ENCODE measurements around the gene AP3S1.

DNA sequence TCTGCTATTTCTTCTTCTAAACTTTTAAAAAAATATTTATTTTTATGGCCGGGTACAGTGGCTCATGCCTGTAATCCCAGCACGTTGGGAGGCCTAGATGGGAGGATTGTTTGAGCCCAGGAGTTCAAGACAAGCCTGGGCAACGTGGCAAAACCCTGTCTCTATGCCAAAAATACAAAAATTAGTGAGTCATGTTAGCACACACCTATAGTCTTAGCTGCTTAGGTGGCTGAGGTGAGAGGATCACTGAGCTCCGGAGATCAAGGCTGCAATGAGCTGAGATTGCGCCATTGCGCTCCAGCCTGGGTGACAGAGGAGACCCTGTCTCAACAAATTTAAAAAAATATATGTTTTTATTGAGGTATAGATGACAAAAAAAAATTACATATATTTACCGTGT is 5.6 kb downstream of the AP3S1 start:
- TF ChIP-seq, protein P1, sequence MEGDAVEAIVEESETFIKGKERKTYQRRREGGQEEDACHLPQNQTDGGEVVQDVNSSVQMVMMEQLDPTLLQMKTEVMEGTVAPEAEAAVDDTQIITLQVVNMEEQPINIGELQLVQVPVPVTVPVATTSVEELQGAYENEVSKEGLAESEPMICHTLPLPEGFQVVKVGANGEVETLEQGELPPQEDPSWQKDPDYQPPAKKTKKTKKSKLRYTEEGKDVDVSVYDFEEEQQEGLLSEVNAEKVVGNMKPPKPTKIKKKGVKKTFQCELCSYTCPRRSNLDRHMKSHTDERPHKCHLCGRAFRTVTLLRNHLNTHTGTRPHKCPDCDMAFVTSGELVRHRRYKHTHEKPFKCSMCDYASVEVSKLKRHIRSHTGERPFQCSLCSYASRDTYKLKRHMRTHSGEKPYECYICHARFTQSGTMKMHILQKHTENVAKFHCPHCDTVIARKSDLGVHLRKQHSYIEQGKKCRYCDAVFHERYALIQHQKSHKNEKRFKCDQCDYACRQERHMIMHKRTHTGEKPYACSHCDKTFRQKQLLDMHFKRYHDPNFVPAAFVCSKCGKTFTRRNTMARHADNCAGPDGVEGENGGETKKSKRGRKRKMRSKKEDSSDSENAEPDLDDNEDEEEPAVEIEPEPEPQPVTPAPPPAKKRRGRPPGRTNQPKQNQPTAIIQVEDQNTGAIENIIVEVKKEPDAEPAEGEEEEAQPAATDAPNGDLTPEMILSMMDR (IDR thresholded peaks at IDR 0.05): no peak
- no peak for TF ChIP-seq POLR2A (IDR thresholded peaks at IDR 0.05)
